ENCODE data around the gene DICER1. TPM values are rescaled to one million over a fixed set of nuclear protein-coding genes. Genes with fewer than 3 reads are reported as not detected.

DICER1 gene
- total and polyA plus RNA-seq, 8 donors, result 47.9 to 76.9 (median 50.9) TPM

DNA sequence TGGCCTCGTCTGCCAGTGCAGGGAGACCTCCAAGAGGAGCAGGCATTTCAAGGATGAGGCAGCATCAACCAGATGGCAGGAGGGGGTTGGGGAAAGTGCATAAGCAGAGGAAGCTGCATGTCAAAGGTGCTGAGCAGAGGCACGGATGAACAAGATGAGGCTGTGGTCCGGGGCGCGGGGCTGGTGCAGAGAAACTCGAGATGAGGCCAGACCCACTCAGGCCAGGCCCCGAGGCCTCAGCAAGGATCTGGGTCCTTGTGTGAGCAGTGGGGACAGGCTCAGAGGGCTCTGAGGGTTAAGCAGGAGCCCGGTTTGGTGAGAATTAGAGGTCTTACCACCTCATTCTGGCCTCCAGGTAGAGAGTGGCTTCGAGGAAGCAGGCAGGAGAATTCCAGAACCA lies 98.8 kb downstream of the DICER1 start:
- intact Hi-C loops (cut with DNase I), result no loop called here
- TF ChIP-seq, protein P1, sequence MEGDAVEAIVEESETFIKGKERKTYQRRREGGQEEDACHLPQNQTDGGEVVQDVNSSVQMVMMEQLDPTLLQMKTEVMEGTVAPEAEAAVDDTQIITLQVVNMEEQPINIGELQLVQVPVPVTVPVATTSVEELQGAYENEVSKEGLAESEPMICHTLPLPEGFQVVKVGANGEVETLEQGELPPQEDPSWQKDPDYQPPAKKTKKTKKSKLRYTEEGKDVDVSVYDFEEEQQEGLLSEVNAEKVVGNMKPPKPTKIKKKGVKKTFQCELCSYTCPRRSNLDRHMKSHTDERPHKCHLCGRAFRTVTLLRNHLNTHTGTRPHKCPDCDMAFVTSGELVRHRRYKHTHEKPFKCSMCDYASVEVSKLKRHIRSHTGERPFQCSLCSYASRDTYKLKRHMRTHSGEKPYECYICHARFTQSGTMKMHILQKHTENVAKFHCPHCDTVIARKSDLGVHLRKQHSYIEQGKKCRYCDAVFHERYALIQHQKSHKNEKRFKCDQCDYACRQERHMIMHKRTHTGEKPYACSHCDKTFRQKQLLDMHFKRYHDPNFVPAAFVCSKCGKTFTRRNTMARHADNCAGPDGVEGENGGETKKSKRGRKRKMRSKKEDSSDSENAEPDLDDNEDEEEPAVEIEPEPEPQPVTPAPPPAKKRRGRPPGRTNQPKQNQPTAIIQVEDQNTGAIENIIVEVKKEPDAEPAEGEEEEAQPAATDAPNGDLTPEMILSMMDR (IDR thresholded peaks at IDR 0.05), result no peak

DNA sequence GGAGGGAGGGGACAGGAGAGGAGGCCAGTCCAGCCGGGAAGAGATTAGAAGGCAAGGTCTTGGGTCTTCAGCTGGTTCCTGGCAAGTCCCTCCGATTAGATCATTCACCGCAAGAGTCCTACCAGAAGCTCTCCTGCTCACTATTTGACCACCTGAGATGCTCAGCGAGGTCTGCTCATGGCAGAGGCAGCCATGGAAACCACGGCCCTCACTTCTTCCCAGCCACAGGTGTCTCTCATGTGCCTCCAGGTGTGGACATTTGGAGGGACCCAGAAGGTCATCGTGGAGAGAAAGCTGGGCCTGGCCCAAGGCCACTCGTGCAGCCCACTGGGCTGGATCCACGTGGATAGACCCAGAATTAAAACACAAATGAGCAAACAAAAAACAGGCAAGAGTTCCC lies 99.5 kb downstream of the DICER1 start:
- Histone ChIP-seq H3K4me1 (no peaks in the 10 kb centered on the region), H3K4me3 (no peak overlapping the region), H3K36me3 (no peaks in the 10 kb centered on the region), H3K27me3 (no peaks in the 10 kb centered on the region), H3K9me3 (no peaks in the 10 kb centered on the region), H3K27ac (no peak overlapping the region)
- intact Hi-C loops (cut with DNase I), result no loop called here
- ATAC-seq, result no peak
- no peak for DNase-seq
- TF ChIP-seq, protein P1 (IDR thresholded peaks at IDR 0.05), result no peak

More for the DNA sequence above, 98.8 kb downstream of the DICER1 start:
- Histone ChIP-seq H3K27ac (no peak overlapping the region), H3K27me3 (no peaks in the 10 kb centered on the region), H3K4me1 (no peaks in the 10 kb centered on the region), H3K4me3 (no peak overlapping the region), H3K9me3 (no peaks in the 10 kb centered on the region), H3K36me3 (no peaks in the 10 kb centered on the region)
- ATAC-seq (no peak), DNase-seq (no peak)

DNA sequence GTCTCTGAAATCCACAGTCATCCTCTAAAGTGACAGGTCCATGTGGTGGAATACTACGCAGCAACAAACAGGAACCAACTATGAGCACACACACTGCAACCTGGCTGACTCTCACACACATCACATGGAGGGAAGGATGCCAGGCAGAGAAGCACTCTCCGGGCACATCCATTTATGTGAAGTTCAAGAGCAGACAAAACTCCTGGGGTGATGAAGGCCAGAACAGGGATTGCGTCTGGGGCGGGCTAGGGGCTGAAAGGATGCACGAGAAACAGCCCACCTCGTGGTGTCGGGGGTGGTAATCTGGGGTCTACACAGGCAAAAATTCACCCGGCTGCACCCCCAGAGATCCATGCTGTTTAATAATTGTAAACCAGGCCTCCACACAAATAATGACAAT lies 100.2 kb downstream of the DICER1 start:
- H3K27ac ChIP-seq, result no peak overlapping the region
- H3K4me3 ChIP-seq, result no peak overlapping the region
- H3K27me3 ChIP-seq, result no peaks in the 10 kb centered on the region
- intact Hi-C loops (cut with DNase I), result no loop called here
- no peaks in the 10 kb centered on the region for H3K9me3 ChIP-seq
- ATAC-seq (no peak), DNase-seq (no peak)
- no peaks in the 10 kb centered on the region for H3K36me3 ChIP-seq
- TF ChIP-seq, protein P1 (IDR thresholded peaks at IDR 0.05), result no peak
- no peaks in the 10 kb centered on the region for H3K4me1 ChIP-seq

DNA sequence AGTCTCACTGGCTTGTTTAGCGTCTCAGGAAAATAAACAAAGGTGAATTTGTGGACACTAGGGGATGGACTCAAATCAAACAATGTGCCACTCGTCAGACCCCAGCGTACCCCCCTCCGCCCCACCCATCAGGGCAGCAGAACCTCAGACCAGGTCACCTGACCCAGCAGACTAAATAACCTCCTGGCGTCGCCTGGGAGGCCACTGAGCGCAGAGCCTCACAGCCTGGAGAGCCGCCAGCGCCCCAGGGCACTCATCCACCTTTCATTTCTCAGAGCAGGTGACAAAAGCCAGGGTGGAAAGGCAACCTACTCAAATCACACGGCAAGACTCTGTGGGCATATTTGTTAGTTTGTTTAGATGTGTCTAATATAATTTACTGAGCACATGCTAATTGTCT lies 100.9 kb downstream of the DICER1 start:
- TF ChIP-seq, protein P1 (IDR thresholded peaks at IDR 0.05), result no peak
- no peak overlapping the region for H3K27ac ChIP-seq
- no peaks in the 10 kb centered on the region for H3K9me3 ChIP-seq
- H3K4me3 ChIP-seq, result no peak overlapping the region
- peak; percentile 61 for ATAC-seq
- H3K4me1 ChIP-seq, result no peaks in the 10 kb centered on the region
- no peaks in the 10 kb centered on the region for H3K27me3 ChIP-seq
- intact Hi-C loops (cut with DNase I), result no loop called here
- H3K36me3 ChIP-seq, result no peaks in the 10 kb centered on the region
- DNase-seq, result no peak

- intact Hi-C loops (cut with DNase I), result no loop called here
- TF ChIP-seq, protein P1 (IDR thresholded peaks at IDR 0.05), result no peak
- no peaks in the 10 kb centered on the region for H3K4me1 ChIP-seq
- DNase-seq, result no peak
- H3K9me3 ChIP-seq, result no peaks in the 10 kb centered on the region
- H3K27me3 ChIP-seq, result no peaks in the 10 kb centered on the region
- no peak for ATAC-seq
- H3K36me3 ChIP-seq, result no peaks in the 10 kb centered on the region
- no peak overlapping the region for H3K4me3 ChIP-seq
- H3K27ac ChIP-seq, result no peak overlapping the region
Measured at GRCh38 chr14:95055318-95055717, 102.0 kb downstream of the DICER1 start.

Measured in left lung (tissue), 10 donors.